Astrocyte (in vitro differentiated cells and primary cell): ENCODE results near the gene PEAK1. TPM values are rescaled to one million over a fixed set of nuclear protein-coding genes. Genes with fewer than 3 reads are reported as not detected.

Source experiments
- DNase-seq: peaks from one replicate; pipeline ENCODE4 v3.0.0-alpha.2; 2010; ENCODE audit warnings: low read depth
- FAIRE-seq: peaks from 2 replicates; lab custom pipeline; 2011; peaks lifted over from hg19 to GRCh38; lab: Jason Lieb, UNC
- H2AFZ ChIP-seq: 2 replicates; pipeline ENCODE4 v1.6.0; 2012; ENCODE audit warnings: low read depth, low read length, inconsistent platforms
- H3K27ac ChIP-seq: 2 replicates; pipeline ENCODE4 v1.5.1; 2011; ENCODE audit warnings: low read depth, low read length, inconsistent platforms
- H3K27me3 ChIP-seq: 2 replicates; pipeline ENCODE4 v1.6.0; 2011; ENCODE audit warnings: low read length, inconsistent platforms; ENCODE audit not compliant: insufficient read depth
- H3K36me3 ChIP-seq: 2 replicates; pipeline ENCODE4 v1.5.1; 2011; ENCODE audit warnings: low read length, inconsistent platforms; ENCODE audit not compliant: insufficient read depth
- H3K4me1 ChIP-seq: 2 replicates; pipeline ENCODE4 v1.5.1; 2011; ENCODE audit warnings: low read length, inconsistent platforms; ENCODE audit not compliant: insufficient read depth
- H3K4me2 ChIP-seq: 2 replicates; pipeline ENCODE4 v1.6.0; 2012; ENCODE audit warnings: low read length, inconsistent platforms
- H3K4me3 ChIP-seq: 2 replicates; pipeline ENCODE4 v1.5.1; 2011; ENCODE audit warnings: low read depth, mild to moderate bottlenecking, low read length, inconsistent platforms; ENCODE audit not compliant: insufficient read depth
- H3K79me2 ChIP-seq: 2 replicates; pipeline ENCODE4 v1.6.0; 2012; ENCODE audit warnings: mild to moderate bottlenecking, low read length, inconsistent platforms; ENCODE audit not compliant: insufficient read depth
- H3K9ac ChIP-seq: 2 replicates; pipeline ENCODE4 v1.6.0; 2012; ENCODE audit warnings: mild to moderate bottlenecking, low read length, inconsistent platforms
- H3K9me3 ChIP-seq: 2 replicates; pipeline ENCODE4 v1.5.1; 2012; ENCODE audit warnings: low read depth, mild to moderate bottlenecking, low read length, inconsistent platforms; ENCODE audit not compliant: insufficient read depth
- H4K20me1 ChIP-seq: 2 replicates; pipeline ENCODE4 v1.6.0; 2012; ENCODE audit warnings: low read length, inconsistent platforms; ENCODE audit not compliant: insufficient read depth
- H3K27ac Mint-ChIP-seq: one replicate; pipeline ENCODE4 v1.8.0; 2021; ENCODE audit warnings: mild to moderate bottlenecking, mixed read lengths; ENCODE audit not compliant: unreplicated experiment
- H3K27me3 Mint-ChIP-seq: one replicate; pipeline ENCODE4 v1.8.0; 2021; ENCODE audit warnings: low read depth, mixed read lengths; ENCODE audit not compliant: unreplicated experiment
- H3K36me3 Mint-ChIP-seq: one replicate; pipeline ENCODE4 v1.8.0; 2021; ENCODE audit warnings: low read depth, mixed read lengths; ENCODE audit not compliant: unreplicated experiment
- H3K4me1 Mint-ChIP-seq: one replicate; pipeline ENCODE4 v1.8.0; 2021; ENCODE audit warnings: low read depth, mixed read lengths; ENCODE audit not compliant: unreplicated experiment
- H3K4me3 Mint-ChIP-seq: one replicate; pipeline ENCODE4 v1.8.0; 2021; ENCODE audit warnings: mild to moderate bottlenecking, moderate library complexity, mixed read lengths; ENCODE audit not compliant: unreplicated experiment
- H3K9me3 Mint-ChIP-seq: one replicate; pipeline ENCODE4 v1.8.0; 2021; ENCODE audit warnings: mild to moderate bottlenecking, mixed read lengths; ENCODE audit not compliant: unreplicated experiment
- CTCF ChIP-seq: IDR thresholded peaks from 2 replicates; pipeline ENCODE4 v1.5.1; 2011; ENCODE audit warnings: low read depth, mild to moderate bottlenecking, inconsistent platforms, low read length, moderate library complexity; ENCODE audit not compliant: insufficient read depth
- EZH2 ChIP-seq: IDR thresholded peaks from 2 replicates; pipeline ENCODE4 v1.6.1; 2012; ENCODE audit warnings: mild to moderate bottlenecking, low read length, inconsistent platforms; ENCODE audit not compliant: insufficient read depth
- total RNA-seq: library from RNA; stranded (reverse); gene quantifications from 2 replicates; pipeline ENCODE4 v1.2.1, GENCODE V29; 2021

The PEAK1 gene
- total RNA-seq, 1 donor from 2014 or later = 62.3 TPM

- H3K36me3 Mint-ChIP-seq = peaks cover 8% of the 10 kb centered on the region
- Histone ChIP-seq H3K36me3 (no peaks in the 10 kb centered on the region), H3K9ac (no peak overlapping the region), H2AFZ (no peak overlapping the region), H3K4me1 (peaks cover 8% of the 10 kb centered on the region), H3K4me2 (no peak overlapping the region), H3K79me2 (peaks cover 91% of the 10 kb centered on the region), H3K27ac (no peak overlapping the region), H3K4me3 (no peak overlapping the region), H4K20me1 (peaks cover 82% of the 10 kb centered on the region), H3K9me3 (no peaks in the 10 kb centered on the region), H3K27me3 (no peaks in the 10 kb centered on the region)
- no peaks in the 10 kb centered on the region for H3K9me3 Mint-ChIP-seq
- peaks cover 7% of the 10 kb centered on the region for H3K4me1 Mint-ChIP-seq
- no peak overlapping the region for H3K4me3 Mint-ChIP-seq
- no peak for TF ChIP-seq CTCF
- H3K27me3 Mint-ChIP-seq = no peaks in the 10 kb centered on the region
- FAIRE-seq (no peak), DNase-seq (no peak)
- H3K27ac Mint-ChIP-seq = no peak overlapping the region
Measured at GRCh38 chr15:77400258-77400657, 19.6 kb downstream of the PEAK1 start.

GRCh38 chr15:77398927-77399326 lies 21.0 kb downstream of the PEAK1 start:
- Mint-ChIP-seq H3K4me1 (peaks cover 7% of the 10 kb centered on the region), H3K9me3 (no peaks in the 10 kb centered on the region), H3K27ac (no peak overlapping the region), H3K36me3 (peaks cover 8% of the 10 kb centered on the region), H3K4me3 (no peak overlapping the region), H3K27me3 (no peaks in the 10 kb centered on the region)
- H3K27me3 ChIP-seq = no peaks in the 10 kb centered on the region
- no peaks in the 10 kb centered on the region for H3K36me3 ChIP-seq
- FAIRE-seq (no peak), DNase-seq (no peak)
- H3K4me2 ChIP-seq = no peak overlapping the region
- H2AFZ ChIP-seq = no peak overlapping the region
- H3K9ac ChIP-seq = no peak overlapping the region
- H4K20me1 ChIP-seq = peaks cover 82% of the 10 kb centered on the region
- peaks cover 8% of the 10 kb centered on the region for H3K4me1 ChIP-seq
- H3K79me2 ChIP-seq = peaks cover 91% of the 10 kb centered on the region
- H3K4me3 ChIP-seq = no peak overlapping the region
- TF ChIP-seq CTCF = no peak
- TF ChIP-seq EZH2 = no peak
- H3K9me3 ChIP-seq = no peaks in the 10 kb centered on the region
- H3K27ac ChIP-seq = no peak overlapping the region

- H3K27ac Mint-ChIP-seq = no peak overlapping the region
- FAIRE-seq (no peak), DNase-seq (no peak)
- H3K27me3 Mint-ChIP-seq = no peaks in the 10 kb centered on the region
- Histone ChIP-seq H3K27ac (no peak overlapping the region), H2AFZ (no peak overlapping the region), H3K9ac (no peak overlapping the region), H3K79me2 (peaks cover 98% of the 10 kb centered on the region), H3K27me3 (no peaks in the 10 kb centered on the region), H4K20me1 (peaks cover 88% of the 10 kb centered on the region), H3K4me2 (no peak overlapping the region), H3K36me3 (no peaks in the 10 kb centered on the region), H3K9me3 (no peaks in the 10 kb centered on the region), H3K4me3 (no peak overlapping the region), H3K4me1 (no peaks in the 10 kb centered on the region)
- H3K9me3 Mint-ChIP-seq = no peaks in the 10 kb centered on the region
- peaks cover 2% of the 10 kb centered on the region for H3K4me1 Mint-ChIP-seq
- H3K36me3 Mint-ChIP-seq = peaks cover 16% of the 10 kb centered on the region
- no peak for TF ChIP-seq EZH2
- TF ChIP-seq CTCF = no peak
- no peak overlapping the region for H3K4me3 Mint-ChIP-seq
Measured at GRCh38 chr15:77396692-77397091, 23.2 kb downstream of the PEAK1 start.
